HEK293T (cell line): ENCODE results near the gene CTNNBL1.

ENCODE experiments used
- CTCF ChIA-PET: fragments of 350-600 bp; formaldehyde crosslinking; extraction: SDS; loops from one replicate; lab custom pipeline; 2021; ENCODE audit warnings: antibody characterized with exemption, inconsistent platforms; lab: Yijun Ruan, JAX
- POLR2A ChIA-PET: fragments of 350-600 bp; formaldehyde crosslinking; extraction: SDS; loops from one replicate; lab custom pipeline; 2020; ENCODE audit warnings: antibody characterized with exemption, inconsistent platforms; lab: Yijun Ruan, JAX
- DNase-seq: peaks from one replicate; pipeline ENCODE4 v3.0.0; 2012; ENCODE audit warnings: mixed read lengths; ENCODE audit errors: extremely low spot score
- ARNT ChIP-seq: fragments of 450-650 bp; IDR thresholded peaks from 2 replicates; pipeline ENCODE4 v1.6.1; 2017; ENCODE audit warnings: mild to moderate bottlenecking
- BHLHE40 ChIP-seq: fragments of 450-650 bp; IDR thresholded peaks from 2 replicates; pipeline ENCODE4 v1.6.1; 2016; ENCODE audit warnings: mild to moderate bottlenecking, moderate library complexity, borderline replicate concordance
- CTBP1 ChIP-seq: fragments of 450-650 bp; IDR thresholded peaks from 2 replicates; pipeline ENCODE4 v1.6.1; 2016; ENCODE audit warnings: borderline replicate concordance
- ELF4 ChIP-seq: fragments of 450-650 bp; IDR thresholded peaks from 2 replicates; pipeline ENCODE4 v1.6.1; 2017; ENCODE audit warnings: antibody characterized with exemption
- FOXA1 ChIP-seq: fragments of 450-650 bp; IDR thresholded peaks from 2 replicates; pipeline ENCODE4 v1.6.1; 2016; ENCODE audit warnings: mild to moderate bottlenecking
- FOXK2 ChIP-seq: fragments of 450-650 bp; IDR thresholded peaks from 2 replicates; pipeline ENCODE4 v1.6.1; 2016; ENCODE audit warnings: mild to moderate bottlenecking
- FOXM1 ChIP-seq: fragments of 450-650 bp; IDR thresholded peaks from 2 replicates; pipeline ENCODE4 v1.6.1; 2017; ENCODE audit warnings: mild to moderate bottlenecking, borderline replicate concordance
- HDGF ChIP-seq: fragments of 450-650 bp; IDR thresholded peaks from 2 replicates; pipeline ENCODE4 v1.6.1; 2017; ENCODE audit warnings: antibody characterized with exemption, borderline replicate concordance
- L3MBTL2 ChIP-seq: fragments of 450-650 bp; conservative IDR thresholded peaks from 2 replicates; pipeline ENCODE4 v1.6.1; 2016; ENCODE audit warnings: mild to moderate bottlenecking
- LEF1 ChIP-seq: fragments of 450-650 bp; IDR thresholded peaks from 2 replicates; pipeline ENCODE4 v1.6.1; 2017; ENCODE audit warnings: mild to moderate bottlenecking, borderline replicate concordance
- NFRKB ChIP-seq: fragments of 450-650 bp; IDR thresholded peaks from 2 replicates; pipeline ENCODE4 v1.6.1; 2016; ENCODE audit warnings: mild to moderate bottlenecking, moderate library complexity
- SP1 ChIP-seq: fragments of 450-650 bp; IDR thresholded peaks from 2 replicates; pipeline ENCODE4 v1.6.1; 2017
- SUZ12 ChIP-seq: fragments of 450-650 bp; IDR thresholded peaks from 2 replicates; pipeline ENCODE4 v1.6.1; 2016; ENCODE audit warnings: mild to moderate bottlenecking
- TARDBP ChIP-seq: fragments of 450-650 bp; IDR thresholded peaks from 2 replicates; pipeline ENCODE4 v1.6.1; 2016
- ZNF384 ChIP-seq: fragments of 450-650 bp; IDR thresholded peaks from 2 replicates; pipeline ENCODE4 v1.6.1; 2016
- TF ChIP-seq, protein P1 (sequence below): fragments of 450-650 bp; IDR thresholded peaks from 2 replicates; pipeline ENCODE4 v1.6.1; 2016

The CTNNBL1 gene

GRCh38 chr20:37904008-37904642, 210.3 kb downstream of the CTNNBL1 start:
- TF ChIP-seq NFRKB (no peak), ARNT (no peak), ELF4 (no peak)
- CTCF ChIA-PET, result no interaction called here
- POLR2A ChIA-PET, result no interaction called here
- DNase-seq, result no peak

GRCh38 chr20:37904845-37905373, 211.1 kb downstream of the CTNNBL1 start:
- DNase-seq, result no peak
- TF ChIP-seq NFRKB, result no peak
- TF ChIP-seq ARNT, result no peak
- TF ChIP-seq ELF4, result no peak
- TF ChIP-seq, protein P1, sequence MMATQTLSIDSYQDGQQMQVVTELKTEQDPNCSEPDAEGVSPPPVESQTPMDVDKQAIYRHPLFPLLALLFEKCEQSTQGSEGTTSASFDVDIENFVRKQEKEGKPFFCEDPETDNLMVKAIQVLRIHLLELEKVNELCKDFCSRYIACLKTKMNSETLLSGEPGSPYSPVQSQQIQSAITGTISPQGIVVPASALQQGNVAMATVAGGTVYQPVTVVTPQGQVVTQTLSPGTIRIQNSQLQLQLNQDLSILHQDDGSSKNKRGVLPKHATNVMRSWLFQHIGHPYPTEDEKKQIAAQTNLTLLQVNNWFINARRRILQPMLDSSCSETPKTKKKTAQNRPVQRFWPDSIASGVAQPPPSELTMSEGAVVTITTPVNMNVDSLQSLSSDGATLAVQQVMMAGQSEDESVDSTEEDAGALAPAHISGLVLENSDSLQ, result no peak
- TF ChIP-seq FOXA1, result no peak
- TF ChIP-seq FOXK2, result no peak
- TF ChIP-seq CTBP1, result no peak
- no peak for TF ChIP-seq SP1
- TF ChIP-seq HDGF, result no peak
- TF ChIP-seq ZNF384, result no peak
- no peak for TF ChIP-seq TARDBP
- no peak for TF ChIP-seq L3MBTL2
- no peak for TF ChIP-seq FOXM1
- no peak for TF ChIP-seq LEF1
- TF ChIP-seq SUZ12, result no peak
- ChIA-PET CTCF (no interaction called here), POLR2A (no interaction called here)

DNA sequence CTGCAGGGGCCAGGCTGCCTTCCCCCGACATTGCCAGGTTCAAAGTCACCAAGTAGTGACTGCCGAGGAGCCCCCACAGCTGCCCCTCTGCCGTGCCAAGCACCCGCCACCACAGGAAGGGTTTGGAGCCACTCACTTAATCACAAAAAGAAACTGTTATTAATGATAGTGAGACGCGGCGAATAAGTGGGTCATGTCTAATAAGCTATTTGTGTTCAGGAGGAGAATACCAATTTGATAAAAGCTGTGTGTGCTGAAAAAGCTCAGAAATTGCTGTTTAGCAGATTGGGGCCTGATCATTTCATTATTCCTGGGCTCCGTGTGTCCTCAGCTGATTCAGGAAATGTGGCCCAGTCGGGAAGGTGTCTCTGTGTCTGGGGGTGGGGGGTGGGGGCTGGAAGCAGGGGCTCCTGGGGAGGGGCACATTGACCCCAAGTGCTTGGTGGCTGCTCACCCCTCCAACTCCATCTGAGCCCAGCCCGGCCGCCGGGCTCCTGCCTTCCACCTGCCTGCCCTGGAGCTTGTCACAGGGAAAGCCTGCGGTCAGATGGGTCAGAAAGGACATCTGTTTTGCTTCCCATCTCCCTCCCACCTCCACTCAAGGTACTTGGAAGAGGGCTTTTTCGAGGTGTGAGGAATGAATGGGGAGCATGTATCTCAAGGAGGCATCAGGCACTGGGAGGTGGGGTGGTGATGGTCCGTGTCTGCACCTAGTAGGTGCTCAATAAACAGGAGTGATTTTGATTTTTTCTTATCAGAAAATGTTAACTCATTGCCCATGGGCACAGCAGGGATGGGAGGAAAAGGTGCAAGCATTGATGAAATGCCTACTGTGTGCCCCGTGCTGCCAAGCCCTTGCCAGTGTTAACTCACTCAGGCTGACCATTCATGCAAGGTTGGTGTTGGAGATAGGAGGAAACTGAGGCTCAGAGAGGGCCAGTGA, 212.1 kb downstream of the CTNNBL1 start:
- ChIA-PET POLR2A (no interaction called here), CTCF (no interaction called here)
- DNase-seq, result no peak
- TF ChIP-seq FOXA1 (no peak), SUZ12 (no peak), SP1 (no peak), NFRKB (no peak), HDGF (no peak), TARDBP (no peak), BHLHE40 (no peak), L3MBTL2 (no peak), FOXK2 (no peak), ARNT (no peak), FOXM1 (no peak), ZNF384 (no peak), CTBP1 (no peak), ELF4 (no peak)
- TF ChIP-seq, protein P1, result no peak

DNA sequence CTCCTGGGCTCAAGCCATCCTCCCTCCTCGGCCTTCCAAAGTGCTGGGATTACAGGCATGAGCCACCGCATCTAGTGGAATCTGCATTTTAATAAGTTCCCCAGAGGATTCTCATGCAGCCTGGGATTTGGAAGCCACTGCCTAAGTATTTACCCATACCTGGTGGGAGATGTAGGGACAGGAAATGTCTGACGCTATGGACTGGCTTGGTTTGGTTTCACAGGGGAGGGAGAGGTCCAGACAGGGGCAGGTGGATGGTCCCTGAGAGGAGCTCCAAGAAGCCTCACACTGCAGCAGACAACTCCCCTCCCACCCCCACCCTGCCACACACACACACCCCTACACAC, 213.5 kb downstream of the CTNNBL1 start:
- DNase-seq, result no peak
- ChIA-PET POLR2A (no interaction called here), CTCF (interaction anchor here (0.7 kb wide), 1 partner anchor 22 kb away, joined by 3 read pairs; no protein-coding TSS in a partner anchor)
- TF ChIP-seq SUZ12 (no peak), HDGF (no peak), FOXK2 (no peak), ARNT (no peak), FOXM1 (no peak), SP1 (no peak), ZNF384 (no peak), TARDBP (no peak)

DNA sequence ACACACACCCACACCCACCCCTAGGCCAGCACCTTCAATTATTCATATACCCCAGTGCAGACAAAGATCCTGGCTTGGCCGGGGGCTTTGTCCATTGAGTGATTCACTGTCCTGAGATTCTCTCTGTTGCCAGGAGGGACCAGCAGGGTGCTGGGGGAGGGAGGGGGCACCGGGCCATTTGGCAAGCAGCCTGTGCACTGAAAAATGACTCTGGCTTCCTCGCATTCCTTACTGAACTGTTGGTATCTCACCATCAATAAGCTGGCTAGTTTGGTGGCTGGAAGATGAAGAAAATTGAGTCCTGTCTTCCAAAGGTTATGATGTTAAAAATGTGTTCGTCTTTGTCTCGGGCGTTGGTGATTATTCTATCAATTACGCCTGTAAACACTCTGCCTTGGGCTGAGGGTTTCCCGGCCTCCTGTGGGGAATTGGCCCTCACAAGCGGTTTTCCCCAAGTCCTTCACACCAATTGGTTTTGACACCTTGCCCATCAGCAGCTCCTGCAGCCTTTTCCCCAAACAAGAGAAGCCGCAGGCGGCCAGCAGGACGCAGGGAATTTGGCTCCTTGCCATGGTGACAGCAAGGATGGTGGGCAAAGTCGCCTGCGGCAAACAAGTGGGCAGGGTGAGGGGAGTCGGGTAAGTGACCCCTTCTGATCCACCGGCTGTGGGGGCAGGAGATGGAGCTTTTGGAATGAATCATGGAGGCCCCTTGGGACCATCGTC, 214.0 kb downstream of the CTNNBL1 start:
- ChIA-PET CTCF (no interaction called here), POLR2A (no interaction called here)
- TF ChIP-seq FOXA1 (no peak), LEF1 (no peak), NFRKB (no peak), BHLHE40 (no peak), SUZ12 (no peak), CTBP1 (no peak), SP1 (no peak), FOXK2 (no peak), FOXM1 (no peak), ARNT (no peak), HDGF (no peak), TARDBP (no peak)
- TF ChIP-seq, protein P1, result no peak
- peak; percentile 26 for DNase-seq
